GM19328 (cell line): ENCODE results near the gene TBPL2.

Experiments
- ATAC-seq: cut with Tn5 transposase; IDR thresholded peaks from one replicate; pipeline ENCODE4 v1.9.1; 2021; ENCODE audit warnings: mild to moderate bottlenecking, moderate library complexity; ENCODE audit not compliant: unreplicated experiment

TBPL2 gene

GRCh38 chr14:55372825-55373224 is 67.6 kb downstream of the TBPL2 start:
- no peak for ATAC-seq

DNA sequence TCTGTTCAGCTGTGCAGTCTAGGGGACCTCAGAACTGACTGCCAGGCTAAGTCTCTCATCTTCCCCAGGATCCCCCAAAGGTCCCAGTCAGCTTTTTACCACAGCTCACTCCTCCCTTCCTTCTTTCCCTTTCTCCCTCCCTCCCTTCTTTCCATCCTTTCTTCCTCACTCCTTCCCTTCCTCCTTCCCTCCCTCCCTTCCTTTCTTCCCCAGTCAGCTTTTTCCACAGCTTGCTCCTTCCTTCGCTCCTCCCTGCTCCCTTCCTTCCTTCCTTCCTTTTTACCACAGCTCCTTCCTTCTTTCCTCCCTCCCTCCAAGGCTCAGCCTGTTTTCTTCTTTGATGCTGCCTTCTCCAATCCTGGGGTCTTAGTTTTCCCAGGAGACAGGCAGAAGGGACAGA is 68.0 kb downstream of the TBPL2 start:
- no peak for ATAC-seq

- ATAC-seq: no peak
These were observed 69.4 kb downstream of the TBPL2 start for GRCh38 chr14:55370883-55371455.

DNA sequence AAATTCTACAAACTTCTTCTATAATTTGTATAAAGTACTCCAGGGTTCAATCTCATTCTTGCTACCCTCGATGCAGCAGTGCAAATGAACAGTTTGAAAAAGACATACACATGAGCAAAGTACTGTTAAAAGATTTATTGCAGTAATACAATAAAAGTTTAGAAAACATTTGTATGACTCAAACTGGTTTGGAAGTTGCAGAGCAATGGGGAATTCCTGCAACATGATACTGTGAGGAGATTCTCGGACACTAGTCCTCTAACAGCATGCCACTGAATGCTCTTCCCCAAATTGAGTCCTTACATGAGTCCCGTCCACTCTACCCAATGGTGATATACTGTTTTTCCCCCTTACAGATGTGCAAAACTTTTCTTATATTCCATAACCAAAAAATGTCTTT is 74.1 kb downstream of the TBPL2 start:
- ATAC-seq: no peak
